Hepatocyte (in vitro differentiated cells): ENCODE results near the gene DMAC2. TPM values are rescaled to one million over a fixed set of nuclear protein-coding genes. Genes with fewer than 3 reads are reported as not detected.
"Not testable (repeated sequence)": the region's sequence is repeated elsewhere in the genome, so short reads cannot be mapped to it uniquely, and the experiment has no call there.

Source experiments
- DNase-seq: peaks from one replicate; pipeline ENCODE4 v3.0.0-alpha.2; 2016; ENCODE audit warnings: low spot score
- H2AFZ ChIP-seq: fragments of 200-600 bp; sonication (generic); 2 replicates; pipeline ENCODE4 v1.6.0; 2016; ENCODE audit warnings: antibody characterized with exemption, mild to moderate bottlenecking
- H3K27ac ChIP-seq: fragments of 200-600 bp; sonication (generic); 2 replicates; pipeline ENCODE4 v1.5.1; 2016; ENCODE audit warnings: mild to moderate bottlenecking
- H3K27me3 ChIP-seq: fragments of 200-600 bp; sonication (generic); 2 replicates; pipeline ENCODE4 v1.6.1; 2016
- H3K36me3 ChIP-seq: fragments of 200-600 bp; sonication (generic); replicated peaks from 2 replicates; pipeline ENCODE4 v1.5.1; 2016; ENCODE audit warnings: low read depth; ENCODE audit not compliant: insufficient read depth
- H3K4me1 ChIP-seq: fragments of 200-600 bp; sonication (generic); 2 replicates; pipeline ENCODE4 v1.5.1; 2016; ENCODE audit warnings: mild to moderate bottlenecking, moderate library complexity; ENCODE audit not compliant: insufficient read depth
- H3K4me2 ChIP-seq: fragments of 200-600 bp; sonication (generic); 2 replicates; pipeline ENCODE4 v1.6.0; 2016
- H3K4me3 ChIP-seq: fragments of 200-600 bp; sonication (generic); 2 replicates; pipeline ENCODE4 v1.5.1; 2016; ENCODE audit warnings: mild to moderate bottlenecking
- H3K79me2 ChIP-seq: fragments of 200-600 bp; sonication (generic); 2 replicates; pipeline ENCODE4 v1.6.0; 2017; ENCODE audit warnings: mild to moderate bottlenecking
- H3K9me2 ChIP-seq: fragments of 200-600 bp; sonication (generic); replicated peaks from 2 replicates; pipeline ENCODE4 v1.6.0; 2017; ENCODE audit warnings: mild to moderate bottlenecking; ENCODE audit not compliant: insufficient read depth
- H3K9me3 ChIP-seq: fragments of 200-600 bp; sonication (generic); 2 replicates; pipeline ENCODE4 v1.5.1; 2016; ENCODE audit warnings: low read depth, mild to moderate bottlenecking
- H4K20me1 ChIP-seq: fragments of 200-600 bp; sonication (generic); 2 replicates; pipeline ENCODE4 v1.6.0; 2016; ENCODE audit warnings: mild to moderate bottlenecking; ENCODE audit not compliant: insufficient read depth, poor library complexity, severe bottlenecking
- EZH2 ChIP-seq: fragments of 200-600 bp; sonication (generic); IDR thresholded peaks from 2 replicates; pipeline ENCODE4 v1.6.1; 2016; ENCODE audit warnings: antibody characterized with exemption, mild to moderate bottlenecking, borderline replicate concordance
- EZH2phosphoT487 ChIP-seq: fragments of 200-600 bp; sonication (generic); IDR thresholded peaks from one replicate; pipeline ENCODE4 v1.6.1; 2018; ENCODE audit warnings: antibody characterized with exemption, mild to moderate bottlenecking, low read depth, moderate library complexity; ENCODE audit not compliant: unreplicated experiment, severe bottlenecking
- WGBS: methylation state at CpG from one replicate; pipeline ENCODE4 v1.1.6; 2016; ENCODE audit warnings: low lambda C conversion rate; ENCODE audit errors: missing lambda C conversion rate; 5-methylcytosine and 5-hydroxymethylcytosine counted together
- polyA plus RNA-seq: library from polyadenylated mRNA; unstranded; fragments of >200 nt; fragmentation: Nextera tagmentation; extraction: Ambion mirVana; gene quantifications from 2 replicates; pipeline ENCODE4 v1.2.1, GENCODE V29; 2016
- total RNA-seq: library from RNA; depleted of rRNA; stranded (reverse); fragments of >200 nt; gene quantifications from 2 replicates; pipeline ENCODE4 v1.2.3, GENCODE V29; 2014
- TF ChIP-seq, protein P1 (sequence below): fragments of 200-600 bp; sonication (generic); IDR thresholded peaks from 2 replicates; pipeline ENCODE4 v1.5.1; 2016; ENCODE audit warnings: antibody characterized with exemption, mild to moderate bottlenecking; ENCODE audit not compliant: poor library complexity

The DMAC2 gene
- total and polyA plus RNA-seq, 2 experiments from 2014 or later = 54.7 to 66.8 TPM

DNA sequence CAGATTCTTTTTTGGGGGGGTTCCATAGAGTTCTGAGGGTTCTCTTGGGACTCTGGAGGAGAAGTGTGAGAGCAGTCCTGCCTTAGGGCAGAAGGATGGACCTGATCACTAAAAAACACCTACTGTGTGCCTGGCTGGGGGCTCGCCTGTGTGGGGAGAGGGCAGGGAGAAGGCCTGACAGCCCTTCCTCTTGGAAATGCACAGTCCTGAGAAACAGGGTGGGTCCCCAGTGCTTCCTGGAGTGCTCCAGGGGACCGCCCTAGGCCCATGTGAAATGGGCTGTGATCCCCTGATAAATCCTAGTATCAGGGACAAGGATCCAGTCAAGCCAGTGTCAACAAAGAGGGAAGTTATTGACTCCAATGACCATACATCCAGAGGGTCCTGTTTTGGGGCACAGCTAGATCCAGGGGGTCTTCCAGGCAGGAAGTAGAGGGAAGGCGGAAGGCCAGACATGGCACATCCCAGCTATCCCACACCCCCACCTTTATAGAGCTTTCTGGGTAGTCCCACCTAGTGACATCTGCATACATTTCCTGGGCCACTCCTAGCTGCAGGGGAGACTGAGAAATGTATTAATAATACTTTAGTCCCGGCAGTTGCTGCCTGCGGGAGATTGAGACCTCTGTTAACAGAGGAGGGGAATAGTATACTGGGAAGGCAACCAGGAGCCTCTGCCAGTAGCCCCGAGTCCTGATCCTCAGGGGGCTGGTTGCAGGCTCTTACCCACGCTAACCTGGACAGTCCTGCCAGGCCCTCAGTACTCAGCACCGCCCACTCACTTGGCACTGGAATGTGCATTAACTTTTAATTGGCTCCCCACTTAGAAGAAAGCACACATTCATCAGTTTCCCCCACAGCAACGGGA, 28.4 kb downstream of the DMAC2 start:
- Histone ChIP-seq H3K27ac (no peak overlapping the region), H3K9me3 (no peaks in the 10 kb centered on the region), H3K9me2 (no peaks in the 10 kb centered on the region), H4K20me1 (no peaks in the 10 kb centered on the region), H3K79me2 (no peaks in the 10 kb centered on the region), H3K4me2 (no peak overlapping the region), H3K4me3 (no peak overlapping the region), H2AFZ (no peak overlapping the region), H3K27me3 (no peaks in the 10 kb centered on the region), H3K36me3 (no peaks in the 10 kb centered on the region), H3K4me1 (peaks cover 12% of the 10 kb centered on the region)
- TF ChIP-seq, protein P1, sequence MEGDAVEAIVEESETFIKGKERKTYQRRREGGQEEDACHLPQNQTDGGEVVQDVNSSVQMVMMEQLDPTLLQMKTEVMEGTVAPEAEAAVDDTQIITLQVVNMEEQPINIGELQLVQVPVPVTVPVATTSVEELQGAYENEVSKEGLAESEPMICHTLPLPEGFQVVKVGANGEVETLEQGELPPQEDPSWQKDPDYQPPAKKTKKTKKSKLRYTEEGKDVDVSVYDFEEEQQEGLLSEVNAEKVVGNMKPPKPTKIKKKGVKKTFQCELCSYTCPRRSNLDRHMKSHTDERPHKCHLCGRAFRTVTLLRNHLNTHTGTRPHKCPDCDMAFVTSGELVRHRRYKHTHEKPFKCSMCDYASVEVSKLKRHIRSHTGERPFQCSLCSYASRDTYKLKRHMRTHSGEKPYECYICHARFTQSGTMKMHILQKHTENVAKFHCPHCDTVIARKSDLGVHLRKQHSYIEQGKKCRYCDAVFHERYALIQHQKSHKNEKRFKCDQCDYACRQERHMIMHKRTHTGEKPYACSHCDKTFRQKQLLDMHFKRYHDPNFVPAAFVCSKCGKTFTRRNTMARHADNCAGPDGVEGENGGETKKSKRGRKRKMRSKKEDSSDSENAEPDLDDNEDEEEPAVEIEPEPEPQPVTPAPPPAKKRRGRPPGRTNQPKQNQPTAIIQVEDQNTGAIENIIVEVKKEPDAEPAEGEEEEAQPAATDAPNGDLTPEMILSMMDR = no peak
- TF ChIP-seq EZH2phosphoT487 (no peak), EZH2 (no peak)
- DNase-seq = no peak
- WGBS = 90% methylated on average over 9 of the region's 9 CpGs

DNA sequence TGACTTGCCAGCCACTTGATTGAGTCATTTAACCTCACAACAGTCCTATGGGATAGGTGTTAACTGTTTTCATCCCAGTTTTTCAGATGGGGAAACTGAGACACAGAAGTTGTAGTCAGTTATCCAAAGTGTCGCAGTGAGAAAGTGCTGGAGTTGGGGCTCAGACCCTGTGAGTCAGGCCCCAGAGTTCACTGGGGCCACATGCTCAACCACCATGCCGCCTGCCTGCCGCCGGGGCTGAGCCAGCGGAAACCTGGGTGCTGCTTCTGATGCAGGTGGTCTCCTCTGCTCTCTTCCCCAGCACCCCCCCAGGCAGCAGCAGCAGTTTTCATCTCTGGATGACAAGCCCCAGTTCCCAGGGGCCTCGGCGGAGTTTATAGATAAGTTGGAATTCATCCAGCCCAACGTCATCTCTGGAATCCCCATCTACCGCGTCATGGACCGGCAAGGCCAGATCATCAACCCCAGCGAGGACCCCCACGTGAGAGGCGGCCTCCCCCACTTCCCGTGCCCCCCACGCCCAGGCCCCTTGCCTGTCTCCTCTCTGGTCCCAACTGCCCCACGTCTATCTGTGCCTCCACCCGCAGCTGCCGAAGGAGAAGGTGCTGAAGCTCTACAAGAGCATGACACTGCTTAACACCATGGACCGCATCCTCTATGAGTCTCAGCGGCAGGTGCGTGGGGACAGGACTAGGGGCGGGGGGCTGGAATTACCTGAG, 29.2 kb downstream of the DMAC2 start:
- H3K9me3 ChIP-seq = no peaks in the 10 kb centered on the region
- H3K4me3 ChIP-seq = no peak overlapping the region
- no peak overlapping the region for H2AFZ ChIP-seq
- H3K36me3 ChIP-seq = no peaks in the 10 kb centered on the region
- H3K27me3 ChIP-seq = no peaks in the 10 kb centered on the region
- no peaks in the 10 kb centered on the region for H4K20me1 ChIP-seq
- no peak for DNase-seq
- peaks cover 12% of the 10 kb centered on the region for H3K4me1 ChIP-seq
- no peaks in the 10 kb centered on the region for H3K79me2 ChIP-seq
- TF ChIP-seq, protein P1 = no peak
- no peak for TF ChIP-seq EZH2phosphoT487
- no peak for TF ChIP-seq EZH2
- no peaks in the 10 kb centered on the region for H3K9me2 ChIP-seq
- H3K4me2 ChIP-seq = peak overlapping the region; percentile 66
- WGBS = 93% methylated on average over 22 of the region's 23 CpGs
- peak overlapping the region; percentile 96 for H3K27ac ChIP-seq

DNA sequence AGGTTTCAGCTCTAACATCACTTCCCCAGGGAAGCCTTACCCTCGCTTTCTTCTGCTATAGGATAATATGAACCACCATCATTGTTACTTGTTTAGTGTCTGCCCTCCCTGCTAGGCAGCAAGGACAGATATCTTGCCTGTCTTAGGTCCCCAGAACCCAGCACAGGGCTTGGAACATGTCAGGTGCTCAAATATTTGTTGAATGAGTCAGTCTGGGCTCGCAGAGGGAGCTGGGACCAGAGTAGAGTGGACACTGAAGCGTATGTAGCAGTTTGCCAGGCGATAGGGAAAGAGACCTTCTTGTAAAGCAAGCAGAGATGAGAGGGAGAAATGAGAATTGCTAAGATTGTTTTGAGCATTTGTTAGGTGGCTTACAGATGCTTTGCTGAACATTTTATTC, 30.4 kb downstream of the DMAC2 start:
- Histone ChIP-seq H4K20me1 (no peaks in the 10 kb centered on the region), H3K9me2 (no peaks in the 10 kb centered on the region), H3K4me3 (no peak overlapping the region), H3K36me3 (no peaks in the 10 kb centered on the region), H3K4me1 (peaks cover 12% of the 10 kb centered on the region), H2AFZ (no peak overlapping the region), H3K27ac (peak overlapping the region; percentile 96), H3K4me2 (peak overlapping the region; percentile 66), H3K9me3 (no peaks in the 10 kb centered on the region), H3K79me2 (no peaks in the 10 kb centered on the region), H3K27me3 (no peaks in the 10 kb centered on the region)
- 40% methylated on average over 4 of the region's 4 CpGs for WGBS
- peak; percentile 88 for DNase-seq
- TF ChIP-seq EZH2phosphoT487 = no peak
- TF ChIP-seq EZH2 = no peak
- TF ChIP-seq, protein P1 = no peak

DNA sequence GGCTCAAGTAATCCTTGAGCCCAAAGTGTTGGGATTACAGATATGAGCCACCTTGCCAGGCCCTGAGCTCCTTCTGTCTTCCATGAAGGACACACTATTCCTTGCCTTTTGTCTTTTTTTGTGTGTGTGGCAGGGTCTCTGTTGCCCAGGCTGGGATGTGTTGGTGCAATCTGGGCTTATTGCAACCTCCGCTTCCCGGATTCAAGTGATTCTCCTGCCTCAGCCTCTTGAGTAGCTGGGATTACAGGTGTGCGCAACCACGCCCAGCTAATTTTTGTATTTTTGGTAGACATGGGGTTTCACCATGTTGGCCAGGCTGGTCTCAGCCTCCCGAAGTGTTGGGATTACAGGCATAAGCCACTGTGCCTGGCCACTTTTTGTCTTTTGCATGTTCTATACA, 30.9 kb downstream of the DMAC2 start:
- WGBS = 93% methylated on average over 5 of the region's 5 CpGs
- not testable (repeated sequence) for DNase-seq, H3K4me3 ChIP-seq, H3K9me2 ChIP-seq, H3K9me3 ChIP-seq, H3K79me2 ChIP-seq, H4K20me1 ChIP-seq, H2AFZ ChIP-seq, H3K36me3 ChIP-seq, H3K27me3 ChIP-seq
- Histone ChIP-seq H3K4me1 (peaks cover 12% of the 10 kb centered on the region), H3K4me2 (peak overlapping the region; percentile 35), H3K27ac (peak overlapping the region; percentile 96)
